IMR-90 (cell line): Measurements from ENCODE around the gene POLR1B. TPM values are rescaled to one million over a fixed set of nuclear protein-coding genes. Genes with fewer than 3 reads are reported as not detected.
"Not testable (repeated sequence)": the region's sequence is repeated elsewhere in the genome, so short reads cannot be mapped to it uniquely, and the experiment has no call there.

Experiments
- ATAC-seq: fragments of 200-7000 bp; cut with Tn5 transposase; 2 replicates; pipeline ENCODE4 v1.9.1; 2020; ENCODE audit warnings: low read depth, mild to moderate bottlenecking, moderate library complexity
- BruUV-seq: library from RNA; stranded (reverse); fragments of 400-500 nt; replicated peaks from 2 replicates; lab custom pipeline; 2021; lab: Mats Ljungman, UMichigan
- CTCF ChIA-PET: fragments of 300-600 bp; formaldehyde crosslinking; extraction: SDS; loops from one replicate; lab custom pipeline; 2021; ENCODE audit warnings: antibody characterized with exemption; lab: Yijun Ruan, JAX
- POLR2A ChIA-PET: fragments of 300-600 bp; sonication (Branson Sonifier 250); formaldehyde crosslinking; loops from one replicate; lab custom pipeline; 2022; ENCODE audit warnings: antibody characterized with exemption; ENCODE audit not compliant: unreplicated experiment; lab: Charles Lee
- DNase-seq: peaks from one replicate; pipeline ENCODE4 v3.0.0; 2013
- H2AFZ ChIP-seq: replicated peaks from 2 replicates; pipeline ENCODE3; 2013; ENCODE audit warnings: low read length, mild to moderate bottlenecking; ENCODE audit not compliant: poor library complexity
- H2AK5ac ChIP-seq: 2 replicates; pipeline ENCODE4 v1.6.1; 2013; ENCODE audit warnings: low read depth, low read length, inconsistent platforms
- H2AK9ac ChIP-seq: replicated peaks from 2 replicates; pipeline ENCODE3; 2013; ENCODE audit warnings: mild to moderate bottlenecking, low read depth, low read length, moderate library complexity; ENCODE audit not compliant: poor library complexity
- H2BK120ac ChIP-seq: 2 replicates; pipeline ENCODE4 v1.6.1; 2013; ENCODE audit warnings: low read depth, low read length, inconsistent platforms
- H2BK15ac ChIP-seq: 3 replicates; pipeline ENCODE4 v1.6.1; 2013; ENCODE audit warnings: low read depth, low read length, inconsistent platforms
- H2BK20ac ChIP-seq: 2 replicates; pipeline ENCODE4 v1.6.1; 2013; ENCODE audit warnings: low read depth, mild to moderate bottlenecking, inconsistent platforms, low read length, moderate library complexity
- H2BK5ac ChIP-seq: 2 replicates; pipeline ENCODE4 v1.6.1; 2013; ENCODE audit warnings: mild to moderate bottlenecking, low read depth, low read length, inconsistent platforms; ENCODE audit not compliant: poor library complexity, severe bottlenecking
- H3K14ac ChIP-seq: replicated peaks from 2 replicates; pipeline ENCODE4 v1.6.1; 2013; ENCODE audit warnings: low read depth, low read length, inconsistent platforms
- H3K18ac ChIP-seq: 2 replicates; pipeline ENCODE4 v1.6.1; 2013; ENCODE audit warnings: low read depth, low read length, control low read depth
- H3K23ac ChIP-seq: 2 replicates; pipeline ENCODE4 v1.6.1; 2013; ENCODE audit warnings: low read depth, low read length, inconsistent platforms
- H3K27ac ChIP-seq: 2 replicates; pipeline ENCODE4 v1.5.1; 2013; ENCODE audit warnings: mild to moderate bottlenecking, control low read depth, low read length; ENCODE audit not compliant: insufficient read depth
- H3K27me3 ChIP-seq: 2 replicates; pipeline ENCODE4 v1.6.1; 2013; ENCODE audit warnings: low read length; ENCODE audit not compliant: control insufficient read depth, insufficient read depth
- H3K36me3 ChIP-seq: 2 replicates; pipeline ENCODE4 v1.6.1; 2013; ENCODE audit warnings: low read length, mixed read lengths; ENCODE audit not compliant: control insufficient read depth, insufficient read depth
- H3K4ac ChIP-seq: 2 replicates; pipeline ENCODE4 v1.6.1; 2013; ENCODE audit warnings: low read depth, low read length, inconsistent platforms
- H3K4me1 ChIP-seq: 2 replicates; pipeline ENCODE4 v1.6.1; 2013; ENCODE audit warnings: low read length, mixed read lengths; ENCODE audit not compliant: control insufficient read depth, insufficient read depth
- H3K4me2 ChIP-seq: 2 replicates; pipeline ENCODE4 v1.6.1; 2013; ENCODE audit warnings: low read depth, mild to moderate bottlenecking, control low read depth, low read length, moderate library complexity
- H3K4me3 ChIP-seq: 2 replicates; pipeline ENCODE4 v1.5.1; 2013; ENCODE audit warnings: low read depth, mild to moderate bottlenecking, control low read depth, low read length, moderate library complexity; ENCODE audit not compliant: insufficient read depth
- H3K56ac ChIP-seq: 2 replicates; pipeline ENCODE4 v1.6.1; 2013; ENCODE audit warnings: low read length, inconsistent platforms; ENCODE audit not compliant: insufficient read depth; ENCODE audit errors: extremely low read depth
- H3K79me1 ChIP-seq, 2 experiments: 2 replicates each; pipeline ENCODE4 v1.6.1; 2013; ENCODE audit warnings: low read length in 2 of 2, inconsistent platforms in 1 of 2, low read depth in 1 of 2
- H3K9ac ChIP-seq: 2 replicates; pipeline ENCODE4 v1.6.1; 2013; ENCODE audit warnings: low read depth, low read length, control low read depth
- H3K9me1 ChIP-seq: 2 replicates; pipeline ENCODE4 v1.6.1; 2013; ENCODE audit warnings: low read length, inconsistent platforms; ENCODE audit not compliant: insufficient read depth
- H3K9me3 ChIP-seq: 2 replicates; pipeline ENCODE4 v1.6.1; 2013; ENCODE audit warnings: low read length; ENCODE audit not compliant: control insufficient read depth, insufficient read depth
- H4K20me1 ChIP-seq: 2 replicates; pipeline ENCODE4 v1.6.1; 2013; ENCODE audit warnings: low read length, inconsistent platforms; ENCODE audit not compliant: insufficient read depth
- H4K5ac ChIP-seq: 2 replicates; pipeline ENCODE4 v1.6.1; 2013; ENCODE audit warnings: mild to moderate bottlenecking, low read depth, low read length, control low read depth
- H4K8ac ChIP-seq, 2 experiments: 2 replicates each; pipeline ENCODE4 v1.6.1; 2013; ENCODE audit warnings: low read depth in 2 of 2, low read length in 2 of 2, control low read depth in 1 of 2, inconsistent platforms in 1 of 2
- H4K91ac ChIP-seq: 2 replicates; pipeline ENCODE4 v1.6.1; 2013; ENCODE audit warnings: low read depth, low read length, inconsistent platforms; ENCODE audit not compliant: insufficient read depth
- RAD21 ChIP-seq: IDR thresholded peaks from 2 replicates; pipeline ENCODE4 v1.6.1; 2012; ENCODE audit warnings: low read length, improper control_type of control experiment
- WGBS, 2 experiments: methylation state at CpG; one replicate each; pipeline versions ENCODE4 v1.1.5 to v1.1.7; 2013; ENCODE audit warnings: missing lambda C conversion rate in 2 of 2; ENCODE audit not compliant: insufficient read length in 1 of 2; ENCODE audit errors: extremely low coverage in 2 of 2; 5-methylcytosine and 5-hydroxymethylcytosine counted together
- dilution Hi-C: fragments of 300-500 bp; cut with HindIII; formaldehyde crosslinking; loops from one replicate; pipeline ENCODE4 v1.14.3; 2018; ENCODE audit warnings: low sequenced_read_pairs; ENCODE audit not compliant: unreplicated experiment
- in situ Hi-C: fragments of 300-500 bp; cut with MboI; formaldehyde crosslinking; loops from 3 replicates; pipeline ENCODE4 v1.14.3; 2019; ENCODE audit warnings: low sequenced_read_pairs, inconsistent platforms, mixed read lengths
- intact Hi-C: fragments of 100-400 bp; cut with micrococcal nuclease; formaldehyde crosslinking; loops from 2 replicates; pipeline ENCODE4 v1.10.0; 2022
- polyA plus RNA-seq, 3 experiments: library from polyadenylated mRNA; depleted of rRNA; stranded (reverse); fragments of >200 nt; gene quantifications; 2 replicates each; pipeline ENCODE4 v1.2.3, GENCODE V29; 2012; ENCODE audit warnings: low replicate concordance in 1 of 3
- total RNA-seq: library from RNA; depleted of rRNA; stranded (reverse); fragments of >200 nt; gene quantifications from 2 replicates; pipeline ENCODE4 v1.2.3, GENCODE V29; 2012

POLR1B gene
- total and polyA plus RNA-seq, 2 of the 4 experiments (the other 2 are of a cell fraction) = 10.5 to 24.6 TPM

GRCh38 chr2:112534826-112535225 is 7.4 kb upstream of the POLR1B start:
- H2BK120ac ChIP-seq = no peak overlapping the region
- intact Hi-C loops = no loop called here
- H3K56ac ChIP-seq = no peak overlapping the region
- no peak overlapping the region for H3K9ac ChIP-seq
- H2BK20ac ChIP-seq = no peak overlapping the region
- dilution Hi-C loops = no loop called here
- no peak overlapping the region for H4K8ac ChIP-seq
- H3K27ac ChIP-seq = no peak overlapping the region
- no CpG with 5 or more reads among the region's 1 CpG for WGBS, 2 experiments
- no TSS peak for BruUV-seq
- H3K9me1 ChIP-seq = no peaks in the 10 kb centered on the region
- ATAC-seq = no peak
- no peak overlapping the region for H3K4me2 ChIP-seq
- no peak overlapping the region for H3K14ac ChIP-seq
- DNase-seq = no peak
- no peak overlapping the region for H2AK5ac ChIP-seq
- H3K4ac ChIP-seq = no peak overlapping the region
- no peaks in the 10 kb centered on the region for H3K9me3 ChIP-seq
- no peak overlapping the region for H2BK5ac ChIP-seq
- peaks cover 14% of the 10 kb centered on the region for H3K36me3 ChIP-seq
- no peaks in the 10 kb centered on the region for H4K20me1 ChIP-seq
- H4K5ac ChIP-seq = no peak overlapping the region
- H3K4me1 ChIP-seq = no peaks in the 10 kb centered on the region
- no peak overlapping the region for H2AFZ ChIP-seq
- no peak for TF ChIP-seq RAD21
- in situ Hi-C loops = no loop called here
- H3K79me1 ChIP-seq = peaks cover 0 to 4% of the 10 kb centered on the region in 2 experiments; a peak in 2 of 4 replicates
- H4K91ac ChIP-seq = no peak overlapping the region
- H3K4me3 ChIP-seq = no peak overlapping the region
- ChIA-PET POLR2A (no interaction called here), CTCF (no interaction called here)
- no peaks in the 10 kb centered on the region for H3K27me3 ChIP-seq
- no peak overlapping the region for H3K23ac ChIP-seq
- H3K18ac ChIP-seq = no peak overlapping the region
- no peak overlapping the region for H2BK15ac ChIP-seq
- no peak overlapping the region for H2AK9ac ChIP-seq

GRCh38 chr2:112536665-112537064 is 5.6 kb upstream of the POLR1B start:
- H3K27ac ChIP-seq, H3K36me3 ChIP-seq, H2AFZ ChIP-seq, H4K8ac ChIP-seq, H3K9me3 ChIP-seq, H3K4me3 ChIP-seq, H2BK15ac ChIP-seq, H4K91ac ChIP-seq, in situ Hi-C loops, H3K9me1 ChIP-seq, H3K9ac ChIP-seq, CTCF ChIA-PET, ATAC-seq, H2BK20ac ChIP-seq, H3K14ac ChIP-seq, DNase-seq, H3K18ac ChIP-seq, H4K5ac ChIP-seq, dilution Hi-C loops, H3K79me1 ChIP-seq, POLR2A ChIA-PET, H3K23ac ChIP-seq, H2AK9ac ChIP-seq, H4K20me1 ChIP-seq, BruUV-seq, H2BK5ac ChIP-seq, H3K4ac ChIP-seq, H2BK120ac ChIP-seq, H3K56ac ChIP-seq, H3K4me2 ChIP-seq, intact Hi-C loops, H3K4me1 ChIP-seq, H2AK5ac ChIP-seq, H3K27me3 ChIP-seq: not testable (repeated sequence)
